GM12878 (cell line): ENCODE data around the gene NRP1.

ENCODE experiments used
- KDM1A ChIP-seq: fragments of 200-600 bp; sonication (generic); IDR thresholded peaks from 2 replicates; pipeline ENCODE4 v1.6.1; 2016; ENCODE audit warnings: borderline replicate concordance
- POLR2AphosphoS5 ChIP-seq: IDR thresholded peaks from 2 replicates; pipeline ENCODE4 v1.6.1; 2011; ENCODE audit warnings: mild to moderate bottlenecking, low read length, inconsistent platforms
- TF ChIP-seq, protein P1 (sequence below), 3 experiments: IDR thresholded peaks in 2 of 3; conservative IDR thresholded peaks in 1 of 3; 2 replicates each; pipeline ENCODE4 v1.5.1; 2011; ENCODE audit warnings: low read depth in 3 of 3, low read length in 3 of 3, mild to moderate bottlenecking in 3 of 3, control low read depth in 2 of 3, moderate library complexity in 2 of 3, inconsistent platforms in 1 of 3, mixed read lengths in 1 of 3; ENCODE audit not compliant: control insufficient read depth in 2 of 3, insufficient read depth in 1 of 3; ENCODE audit errors: extremely low read depth in 1 of 3

DNA sequence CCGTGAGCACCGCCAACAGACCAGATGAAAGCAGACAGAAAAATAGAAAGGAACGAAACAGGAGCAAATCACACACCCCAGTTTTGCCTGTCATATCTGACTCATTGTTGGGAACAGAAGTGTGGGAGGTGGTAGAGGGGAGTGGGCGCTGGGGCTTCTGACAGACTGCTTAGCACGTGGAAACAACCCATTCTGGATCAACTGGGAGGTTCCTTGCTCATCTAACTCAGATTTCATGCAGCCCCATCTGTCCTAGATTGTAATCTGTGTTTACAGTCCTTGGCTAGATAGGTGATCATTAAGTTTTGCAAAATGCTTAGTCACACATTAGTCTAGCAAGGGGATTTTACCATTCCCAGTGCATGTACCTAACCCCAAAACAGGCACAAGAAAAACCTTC lies 154.1 kb downstream of the NRP1 start:
- TF ChIP-seq, protein P1, sequence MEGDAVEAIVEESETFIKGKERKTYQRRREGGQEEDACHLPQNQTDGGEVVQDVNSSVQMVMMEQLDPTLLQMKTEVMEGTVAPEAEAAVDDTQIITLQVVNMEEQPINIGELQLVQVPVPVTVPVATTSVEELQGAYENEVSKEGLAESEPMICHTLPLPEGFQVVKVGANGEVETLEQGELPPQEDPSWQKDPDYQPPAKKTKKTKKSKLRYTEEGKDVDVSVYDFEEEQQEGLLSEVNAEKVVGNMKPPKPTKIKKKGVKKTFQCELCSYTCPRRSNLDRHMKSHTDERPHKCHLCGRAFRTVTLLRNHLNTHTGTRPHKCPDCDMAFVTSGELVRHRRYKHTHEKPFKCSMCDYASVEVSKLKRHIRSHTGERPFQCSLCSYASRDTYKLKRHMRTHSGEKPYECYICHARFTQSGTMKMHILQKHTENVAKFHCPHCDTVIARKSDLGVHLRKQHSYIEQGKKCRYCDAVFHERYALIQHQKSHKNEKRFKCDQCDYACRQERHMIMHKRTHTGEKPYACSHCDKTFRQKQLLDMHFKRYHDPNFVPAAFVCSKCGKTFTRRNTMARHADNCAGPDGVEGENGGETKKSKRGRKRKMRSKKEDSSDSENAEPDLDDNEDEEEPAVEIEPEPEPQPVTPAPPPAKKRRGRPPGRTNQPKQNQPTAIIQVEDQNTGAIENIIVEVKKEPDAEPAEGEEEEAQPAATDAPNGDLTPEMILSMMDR (IDR thresholded peaks at IDR 0.05 in 2 of 3, conservative IDR thresholded peaks at IDR 0.05 in 1 of 3; ENCODE audit: control insufficient read depth in 2 of 3, extremely low read depth in 1 of 3, insufficient read depth in 1 of 3, low read depth in 3 of 3, low read length in 3 of 3) = no peak
- TF ChIP-seq POLR2AphosphoS5 (no peak), KDM1A (no peak)
